H1 (cell line): ENCODE measurements around the gene TCHP. TPM values are rescaled to one million over a fixed set of nuclear protein-coding genes. Genes with fewer than 3 reads are reported as not detected.

Source experiments
- CTCF ChIA-PET: fragments of 300-600 bp; sonication (Branson Sonifier 250); formaldehyde crosslinking; loops from one replicate; lab custom pipeline; 2021; ENCODE audit not compliant: partially characterized antibody; lab: Charles Lee
- POLR2A ChIA-PET: fragments of 300-600 bp; sonication (Branson Sonifier 250); formaldehyde crosslinking; loops from one replicate; lab custom pipeline; 2021; ENCODE audit warnings: inconsistent platforms; ENCODE audit not compliant: partially characterized antibody; lab: Charles Lee
- DNase-seq, 2 experiments: peaks; one replicate each; pipeline versions ENCODE4 v3.0.0 to v3.0.0-alpha.2; 2010 to 2022; ENCODE audit warnings: low spot score in 2 of 2, low read depth in 1 of 2, mixed read lengths in 1 of 2
- FAIRE-seq: peaks from 2 replicates; lab custom pipeline; 2011; peaks lifted over from hg19 to GRCh38; lab: Jason Lieb, UNC
- H2AFZ ChIP-seq: 2 replicates; pipeline ENCODE4 v1.8.1; 2012; ENCODE audit warnings: low read length, inconsistent platforms
- H2AK5ac ChIP-seq: 2 replicates; pipeline ENCODE4 v1.6.1; 2013; ENCODE audit warnings: low read depth, low read length
- H2BK120ac ChIP-seq: replicated peaks from 2 replicates; pipeline ENCODE3; 2013; ENCODE audit warnings: low read depth, low read length, inconsistent platforms
- H2BK12ac ChIP-seq: 2 replicates; pipeline ENCODE4 v1.6.1; 2013; ENCODE audit warnings: low read depth, low read length
- H2BK15ac ChIP-seq: 2 replicates; pipeline ENCODE4 v1.6.1; 2013; ENCODE audit warnings: low read length
- H2BK20ac ChIP-seq: 2 replicates; pipeline ENCODE4 v1.6.1; 2013; ENCODE audit warnings: low read length
- H2BK5ac ChIP-seq: 2 replicates; pipeline ENCODE4 v1.6.1; 2013; ENCODE audit warnings: low read depth, low read length
- H3K14ac ChIP-seq: 2 replicates; pipeline ENCODE4 v1.6.1; 2013; ENCODE audit warnings: inconsistent platforms; ENCODE audit not compliant: insufficient read length
- H3K18ac ChIP-seq: 2 replicates; pipeline ENCODE4 v1.6.1; 2013; ENCODE audit warnings: low read length; ENCODE audit errors: extremely low read depth
- H3K23ac ChIP-seq: 2 replicates; pipeline ENCODE4 v1.6.1; 2013; ENCODE audit warnings: inconsistent platforms; ENCODE audit not compliant: insufficient read length
- H3K23me2 ChIP-seq: 2 replicates; pipeline ENCODE4 v1.6.1; 2013; ENCODE audit warnings: low read depth, low read length
- H3K27ac ChIP-seq: 2 replicates; pipeline ENCODE4 v1.6.1; 2011; ENCODE audit warnings: low read depth, low read length, inconsistent platforms
- H3K27me3 ChIP-seq, 4 experiments: replicated peaks in 1 of 4; 1 replicate in 1 of 4; 2 replicates in 3 of 4; pipeline versions ENCODE4 v1.6.1 to v1.8.1; 2011 to 2013; ENCODE audit warnings: low read length in 3 of 4, mild to moderate bottlenecking in 3 of 4, inconsistent platforms in 2 of 4, mixed read lengths in 2 of 4, moderate library complexity in 1 of 4; ENCODE audit not compliant: control insufficient read depth in 3 of 4, insufficient read depth in 3 of 4; ENCODE audit errors: extremely low read depth in 1 of 4
- H3K36me3 ChIP-seq, 4 experiments: 2 replicates each; pipeline versions ENCODE4 v1.6.1 to v1.8.1; 2011 to 2013; ENCODE audit warnings: mild to moderate bottlenecking in 4 of 4, low read length in 3 of 4, moderate library complexity in 2 of 4, control low read depth in 1 of 4, inconsistent platforms in 1 of 4; ENCODE audit not compliant: insufficient read depth in 4 of 4, control insufficient read depth in 2 of 4
- H3K4ac ChIP-seq: replicated peaks from 2 replicates; pipeline ENCODE3; 2013; ENCODE audit warnings: low read length, low read depth, mixed read lengths, inconsistent platforms; ENCODE audit not compliant: insufficient read length
- H3K4me1 ChIP-seq, 4 experiments: replicated peaks in 1 of 4; 1 replicate in 1 of 4; 2 replicates in 3 of 4; pipeline versions ENCODE4 v1.6.1 to v1.8.1; 2011 to 2013; ENCODE audit warnings: low read length in 3 of 4, inconsistent platforms in 2 of 4, mixed read lengths in 1 of 4; ENCODE audit not compliant: insufficient read depth in 4 of 4, control insufficient read depth in 3 of 4
- H3K4me2 ChIP-seq, 2 experiments: 2 replicates each; pipeline versions ENCODE4 v1.6.1 to v1.8.1; 2011 to 2013; ENCODE audit warnings: low read depth in 2 of 2, low read length in 2 of 2, control low read depth in 1 of 2, inconsistent platforms in 1 of 2, mild to moderate bottlenecking in 1 of 2; ENCODE audit not compliant: insufficient read depth in 1 of 2
- H3K4me3 ChIP-seq, 4 experiments: fragments of 200-600, 300-600 bp in 1 of 4; sonication (generic), shearing (Covaris generic), sonication (Bioruptor Twin) in 1 of 4; 2 replicates each; pipeline versions ENCODE4 v1.5.1 to v1.8.1; 2011 to 2016; ENCODE audit warnings: low read length in 4 of 4, low read depth in 3 of 4, control low read depth in 2 of 4, inconsistent platforms in 2 of 4, mild to moderate bottlenecking in 2 of 4, mixed read lengths in 1 of 4, moderate library complexity in 1 of 4; ENCODE audit not compliant: insufficient read depth in 2 of 4; ENCODE audit errors: extremely low read depth in 1 of 4
- H3K56ac ChIP-seq: replicated peaks from 2 replicates; pipeline ENCODE3; 2013; ENCODE audit warnings: low read depth, mild to moderate bottlenecking, mixed read lengths, low read length, inconsistent platforms; ENCODE audit not compliant: insufficient read length
- H3K79me1 ChIP-seq: 2 replicates; pipeline ENCODE4 v1.6.1; 2013; ENCODE audit warnings: low read depth, low read length, control low read depth
- H3K79me2 ChIP-seq, 2 experiments: 2 replicates each; pipeline versions ENCODE4 v1.6.1 to v1.8.1; 2012 to 2013; ENCODE audit warnings: low read length in 2 of 2, mild to moderate bottlenecking in 2 of 2, inconsistent platforms in 1 of 2; ENCODE audit not compliant: insufficient read depth in 2 of 2, control insufficient read depth in 1 of 2
- H3K9ac ChIP-seq, 4 experiments: replicated peaks in 1 of 4; 1 replicate in 1 of 4; 2 replicates in 3 of 4; pipeline versions ENCODE4 v1.6.1 to v1.8.1; 2011 to 2013; ENCODE audit warnings: low read depth in 3 of 4, low read length in 3 of 4, control low read depth in 2 of 4, mild to moderate bottlenecking in 2 of 4, moderate library complexity in 2 of 4, inconsistent platforms in 1 of 4; ENCODE audit errors: extremely low read depth in 1 of 4
- H3K9me3 ChIP-seq, 2 experiments: 2 replicates each; pipeline versions ENCODE4 v1.6.1 to v1.8.1; 2012 to 2013; ENCODE audit warnings: mild to moderate bottlenecking in 2 of 2, moderate library complexity in 2 of 2, control low read depth in 1 of 2, inconsistent platforms in 1 of 2, low read depth in 1 of 2, low read length in 1 of 2, mixed read lengths in 1 of 2; ENCODE audit not compliant: insufficient read depth in 2 of 2
- H4K20me1 ChIP-seq, 2 experiments: replicated peaks in 1 of 2; 2 replicates each; pipeline versions ENCODE3 to v1.8.1; 2011 to 2013; ENCODE audit warnings: inconsistent platforms in 2 of 2, low read length in 2 of 2, mild to moderate bottlenecking in 1 of 2; ENCODE audit not compliant: insufficient read depth in 2 of 2, control insufficient read depth in 1 of 2
- H4K5ac ChIP-seq: 2 replicates; pipeline ENCODE4 v1.6.1; 2013; ENCODE audit warnings: low read length, low read depth, mixed read lengths, inconsistent platforms; ENCODE audit not compliant: insufficient read length
- H4K8ac ChIP-seq: 2 replicates; pipeline ENCODE4 v1.8.0; 2013; ENCODE audit warnings: mild to moderate bottlenecking, moderate library complexity, low read length, inconsistent platforms; ENCODE audit not compliant: insufficient read depth; ENCODE audit errors: extremely low read depth
- H4K91ac ChIP-seq: replicated peaks from 2 replicates; pipeline ENCODE3; 2013; ENCODE audit warnings: low read length, mixed read lengths, inconsistent platforms; ENCODE audit not compliant: insufficient read length
- CEBPB ChIP-seq: IDR thresholded peaks from 2 replicates; pipeline ENCODE4 v1.6.1; 2012; ENCODE audit warnings: low read depth, low read length
- HDAC2 ChIP-seq, 2 experiments: fragments of 300-600 bp in 1 of 2; sonication (generic) in 1 of 2; IDR thresholded peaks; 2 replicates each; pipeline ENCODE4 v1.6.1; 2011 to 2012; ENCODE audit warnings: low read depth in 2 of 2, low read length in 2 of 2, mild to moderate bottlenecking in 2 of 2, moderate library complexity in 2 of 2, borderline replicate concordance in 1 of 2, inconsistent platforms in 1 of 2
- WGBS, 2 experiments: shearing (Covaris generic) in 1 of 2; methylation state at CpG; one replicate each; pipeline versions ENCODE4 v1.1.6 to v1.1.7; 2013 to 2015; ENCODE audit warnings: low lambda C conversion rate in 2 of 2, mixed read lengths in 2 of 2, inconsistent platforms in 1 of 2, low coverage in 1 of 2, missing lambda C conversion rate in 1 of 2; ENCODE audit not compliant: insufficient replicate concordance in 2 of 2, insufficient coverage in 1 of 2, insufficient read length in 1 of 2; ENCODE audit errors: extremely low coverage in 1 of 2, missing lambda C conversion rate in 1 of 2; 5-methylcytosine and 5-hydroxymethylcytosine counted together
- polyA plus RNA-seq, 7 experiments: library from polyadenylated mRNA; depleted of rRNA in 3 of 7; stranded (reverse) in 5 of 7; unstranded in 2 of 7; fragments of >200 nt in 5 of 7; fragments of 200-250 nt in 2 of 7; gene quantifications; 1 replicate in 5 of 7; 2 replicates in 1 of 7; 4 replicates in 1 of 7; pipeline versions ENCODE4 v1.2.1 to v1.2.3, GENCODE V29; 2011 to 2013; ENCODE audit warnings: missing spikeins in 2 of 7, mixed read lengths in 2 of 7
- total RNA-seq: library from RNA; stranded (reverse); fragmentation: NEBNext Ultra II Directional; extraction: Animal tissue kit (Norgen Biotek cat#: 25700); gene quantifications from 2 replicates; pipeline ENCODE4 v1.2.1, GENCODE V29; 2021

Gene TCHP
- total and polyA plus RNA-seq, 2 of the 8 experiments (the other 6 are each of a cell fraction or from before 2014, with no cell fraction given): 2.8 to 4.5 TPM

DNA sequence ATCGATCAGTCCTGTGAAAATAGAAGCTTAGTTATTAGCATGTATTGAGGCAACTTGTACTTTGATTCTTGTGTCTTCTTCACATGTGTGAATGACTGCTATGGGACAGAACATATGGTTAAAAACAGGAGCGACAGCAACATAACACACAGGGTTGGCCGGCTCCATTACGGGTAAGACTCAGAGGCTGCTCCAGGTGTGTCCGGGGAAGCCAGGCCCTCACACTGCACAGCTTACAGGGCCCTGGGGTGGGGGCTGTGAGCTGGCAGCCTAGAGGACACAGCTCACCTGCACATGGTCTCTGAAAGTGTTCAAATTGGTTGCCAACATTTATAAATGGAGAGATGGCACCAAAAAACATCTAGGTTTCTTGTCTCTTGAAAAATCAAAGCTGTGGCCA, 31.1 kb downstream of the TCHP start:
- Histone ChIP-seq H3K9me3 (no peaks in the 10 kb centered on the region), H3K4me3 (no peak overlapping the region), H4K5ac (no peak overlapping the region), H3K4me1 (no peaks in the 10 kb centered on the region), H3K79me2 (no peaks in the 10 kb centered on the region), H2AK5ac (no peak overlapping the region), H3K18ac (no peak overlapping the region), H3K4me2 (no peak overlapping the region), H2BK120ac (no peak overlapping the region), H3K23me2 (no peaks in the 10 kb centered on the region), H3K23ac (no peak overlapping the region), H3K56ac (no peak overlapping the region), H3K14ac (no peak overlapping the region), H2BK5ac (no peak overlapping the region), H4K91ac (no peak overlapping the region), H2BK15ac (no peak overlapping the region), H3K27me3 (no peaks in the 10 kb centered on the region), H4K20me1 (no peaks in the 10 kb centered on the region), H3K9ac (no peak overlapping the region), H3K4ac (no peak overlapping the region), H2AFZ (no peak overlapping the region), H2BK20ac (no peak overlapping the region), H3K27ac (no peak overlapping the region), H3K36me3 (peaks cover 3 to 16% (median 7%) of the 10 kb centered on the region in 4 experiments; a peak in 6 of 8 replicates), H4K8ac (no peak overlapping the region), H2BK12ac (no peak overlapping the region), H3K79me1 (no peaks in the 10 kb centered on the region)
- FAIRE-seq (no peak), DNase-seq (no peak)
- ChIA-PET CTCF (interaction anchor here (0.8 to 10.4 kb wide), 10 partner anchors 9 to 117 kb away, joined by 3 to 114 read pairs (median 4); no protein-coding TSS in a partner anchor), POLR2A (no interaction called here)
- WGBS, 2 experiments: 88% methylated on average over 5 of the region's 5 CpGs; no CpG with 5 or more reads in 1 of the 2 experiments
- TF ChIP-seq HDAC2 (IDR thresholded peaks at IDR 0.05; ENCODE audit: borderline replicate concordance in 1 of 2, low read depth in 2 of 2, low read length in 2 of 2): no peak
- TF ChIP-seq CEBPB: no peak
